ENCODE results near the gene ADORA3.

DNA sequence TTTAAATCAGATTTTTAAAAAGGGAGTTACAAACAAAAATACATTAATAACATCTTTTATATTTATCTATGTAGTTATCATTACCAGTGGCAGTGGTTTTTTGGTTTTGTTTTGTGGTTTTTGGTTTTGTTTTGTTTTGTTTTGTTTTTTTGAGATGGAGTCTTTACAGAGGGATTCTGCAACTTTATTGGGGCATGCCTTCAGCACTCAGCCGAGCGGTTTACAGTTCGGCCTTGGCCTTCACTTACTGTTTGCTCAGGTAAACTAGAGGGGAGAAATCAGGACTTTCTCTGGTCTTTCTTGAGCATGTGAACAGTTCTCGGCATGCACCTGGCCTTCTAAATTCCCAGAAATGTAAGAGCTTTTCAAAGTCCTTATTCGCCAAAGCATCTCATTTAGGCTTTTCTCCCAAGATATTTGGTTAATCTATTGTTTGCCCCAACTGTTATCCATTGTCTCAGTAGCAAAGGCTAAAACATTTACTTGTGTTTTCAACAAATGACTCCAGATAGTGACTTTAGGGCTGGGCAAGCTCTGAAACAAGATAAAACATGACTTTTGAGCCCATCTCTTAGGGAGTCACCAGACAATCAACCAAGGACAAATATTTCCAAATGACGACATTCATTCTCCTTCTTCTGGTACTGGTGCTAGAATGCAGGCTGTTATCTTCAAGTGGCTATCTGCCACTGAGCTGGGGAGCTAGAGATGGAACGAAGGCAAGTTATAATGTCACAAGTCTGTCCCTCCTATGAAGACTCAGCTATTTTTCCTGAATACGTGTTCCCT, 48.4 kb upstream of the ADORA3 start:
- no peak for TF ChIP-seq CTCF (IDR thresholded peaks at IDR 0.05)
- no peak for TF ChIP-seq POLR2A (IDR thresholded peaks at IDR 0.05)
- TF ChIP-seq EP300 (IDR thresholded peaks at IDR 0.05): no peak
